ENCODE measurements around the gene ACAN. TPM values are rescaled to one million over a fixed set of nuclear protein-coding genes. Genes with fewer than 3 reads are reported as not detected.

Gene ACAN
- total and polyA plus RNA-seq, 3 experiments from 2014 or later: not detected

- peak; percentile 49 to 89 (median 72) for DNase-seq
- Histone ChIP-seq H3K36me3 (ENCODE audit: insufficient read depth, low read length) (no peaks in the 10 kb centered on the region), H3K27ac (ENCODE audit: low read depth, low read length) (no peak overlapping the region), H3K4me1 (ENCODE audit: insufficient read depth, low read length) (peaks cover 33% of the 10 kb centered on the region), H3K9me3 (ENCODE audit: low read length) (no peaks in the 10 kb centered on the region), H3K27me3 (ENCODE audit: insufficient read depth, low read length, poor library complexity, severe bottlenecking) (no peaks in the 10 kb centered on the region), H3K4me3 (ENCODE audit: low read length) (peak overlapping the region; percentile 40)
- ChIA-PET POLR2A (no interaction called here), CTCF (interaction anchor here (2.0 to 7.9 kb wide), 2 partner anchors 8 to 273 kb away, joined by 6 to 94 read pairs; no protein-coding TSS in a partner anchor)
- H3K27me3 Mint-ChIP-seq: peaks cover 0 to 4% of the 10 kb centered on the region in 2 donors
- H3K4me3 Mint-ChIP-seq: peak overlapping the region in 4 of 7 donors; percentile 14 to 62 (median 36)
- no peaks in the 10 kb centered on the region for H3K9me3 Mint-ChIP-seq
- peaks cover 0 to 26% (median 6%) of the 10 kb centered on the region in 3 donors for H3K36me3 Mint-ChIP-seq
- H3K27ac Mint-ChIP-seq: peak overlapping the region in 4 of 8 donors; percentile 15 to 85 (median 60)
- H3K4me1 Mint-ChIP-seq: peaks cover 24 to 43% (median 42%) of the 10 kb centered on the region in 3 donors
Measured at GRCh38 chr15:88897456-88898194, 94.4 kb downstream of the ACAN start.

GRCh38 chr15:88898736-88899135 lies 95.5 kb downstream of the ACAN start:
- H3K36me3 Mint-ChIP-seq: peaks cover under 1 to 22% (median 6%) of the 10 kb centered on the region in 3 donors
- no peaks in the 10 kb centered on the region for H3K36me3 ChIP-seq (ENCODE audit: insufficient read depth, low read length)
- no peak overlapping the region for H3K4me3 ChIP-seq (ENCODE audit: low read length)
- H3K9me3 ChIP-seq (ENCODE audit: low read length): no peaks in the 10 kb centered on the region
- no peaks in the 10 kb centered on the region for H3K9me3 Mint-ChIP-seq
- H3K27ac Mint-ChIP-seq: no peak overlapping the region
- CTCF ChIA-PET: no interaction called here
- no peak overlapping the region for H3K4me3 Mint-ChIP-seq
- no peak overlapping the region for H3K27ac ChIP-seq (ENCODE audit: low read depth, low read length)
- H3K27me3 ChIP-seq (ENCODE audit: insufficient read depth, low read length, poor library complexity, severe bottlenecking): no peaks in the 10 kb centered on the region
- peaks cover 0 to 4% of the 10 kb centered on the region in 2 donors for H3K27me3 Mint-ChIP-seq
- POLR2A ChIA-PET: no interaction called here
- DNase-seq: no peak
- H3K4me1 Mint-ChIP-seq: peaks cover 26 to 49% (median 48%) of the 10 kb centered on the region in 3 donors
- peaks cover 43% of the 10 kb centered on the region for H3K4me1 ChIP-seq (ENCODE audit: insufficient read depth, low read length)

GRCh38 chr15:88899251-88899650 lies 96.0 kb downstream of the ACAN start:
- H3K36me3 Mint-ChIP-seq: peaks cover 4 to 21% (median 7%) of the 10 kb centered on the region in 3 donors
- no peak overlapping the region for H3K27ac ChIP-seq (ENCODE audit: low read depth, low read length)
- DNase-seq: no peak
- H3K9me3 Mint-ChIP-seq: no peaks in the 10 kb centered on the region
- no peak overlapping the region for H3K4me3 Mint-ChIP-seq
- H3K4me1 ChIP-seq (ENCODE audit: insufficient read depth, low read length): peaks cover 43% of the 10 kb centered on the region
- H3K4me3 ChIP-seq (ENCODE audit: low read length): no peak overlapping the region
- no peaks in the 10 kb centered on the region for H3K27me3 ChIP-seq (ENCODE audit: insufficient read depth, low read length, poor library complexity, severe bottlenecking)
- peaks cover 0 to 2% of the 10 kb centered on the region in 2 donors for H3K27me3 Mint-ChIP-seq
- peak overlapping the region in 1 of 8 donors; percentile 76 for H3K27ac Mint-ChIP-seq
- ChIA-PET POLR2A (no interaction called here), CTCF (no interaction called here)
- no peaks in the 10 kb centered on the region for H3K36me3 ChIP-seq (ENCODE audit: insufficient read depth, low read length)
- no peaks in the 10 kb centered on the region for H3K9me3 ChIP-seq (ENCODE audit: low read length)
- H3K4me1 Mint-ChIP-seq: peaks cover 27 to 49% (median 48%) of the 10 kb centered on the region in 3 donors

GRCh38 chr15:88900309-88900981 lies 97.2 kb downstream of the ACAN start:
- Mint-ChIP-seq H3K27ac (peak overlapping the region in 6 of 8 donors; percentile 18 to 82 (median 68)), H3K4me1 (peaks cover 33 to 56% (median 55%) of the 10 kb centered on the region in 3 donors), H3K4me3 (no peak overlapping the region), H3K9me3 (no peaks in the 10 kb centered on the region), H3K36me3 (peaks cover 4 to 18% (median 7%) of the 10 kb centered on the region in 3 donors), H3K27me3 (peaks cover 0 to 1% of the 10 kb centered on the region in 2 donors)
- POLR2A ChIA-PET: interaction anchor here (0.6 kb wide), 1 partner anchor 433 kb away, joined by 3 read pairs; the partner anchor contains the start of genes MRPL46 and MRPS11
- no peak for DNase-seq
- H3K36me3 ChIP-seq (ENCODE audit: insufficient read depth, low read length): no peaks in the 10 kb centered on the region
- no peak overlapping the region for H3K4me3 ChIP-seq (ENCODE audit: low read length)
- CTCF ChIA-PET: interaction anchor here (0.9 to 1.4 kb wide), 2 partner anchors 117 to 276 kb away, joined by 3 read pairs; no protein-coding TSS in a partner anchor
- H3K27me3 ChIP-seq (ENCODE audit: insufficient read depth, low read length, poor library complexity, severe bottlenecking): no peaks in the 10 kb centered on the region
- no peak overlapping the region for H3K27ac ChIP-seq (ENCODE audit: low read depth, low read length)
- no peaks in the 10 kb centered on the region for H3K9me3 ChIP-seq (ENCODE audit: low read length)
- peaks cover 53% of the 10 kb centered on the region for H3K4me1 ChIP-seq (ENCODE audit: insufficient read depth, low read length)

GRCh38 chr15:88900982-88901418 lies 97.8 kb downstream of the ACAN start:
- Mint-ChIP-seq H3K27me3 (peaks cover 0 to 1% of the 10 kb centered on the region in 2 donors), H3K9me3 (no peaks in the 10 kb centered on the region), H3K4me1 (peaks cover 31 to 52% (median 51%) of the 10 kb centered on the region in 3 donors), H3K27ac (peak overlapping the region in 6 of 8 donors; percentile 18 to 95 (median 78)), H3K36me3 (peaks cover 4 to 20% (median 7%) of the 10 kb centered on the region in 3 donors), H3K4me3 (no peak overlapping the region)
- ChIA-PET CTCF (interaction anchor here (0.9 to 1.5 kb wide), 3 partner anchors 116 to 277 kb away, joined by 3 to 4 read pairs (median 3); no protein-coding TSS in a partner anchor), POLR2A (no interaction called here)
- no peak for DNase-seq
- no peak overlapping the region for H3K27ac ChIP-seq (ENCODE audit: low read depth, low read length)
- no peaks in the 10 kb centered on the region for H3K27me3 ChIP-seq (ENCODE audit: insufficient read depth, low read length, poor library complexity, severe bottlenecking)
- no peaks in the 10 kb centered on the region for H3K9me3 ChIP-seq (ENCODE audit: low read length)
- H3K4me1 ChIP-seq (ENCODE audit: insufficient read depth, low read length): peaks cover 52% of the 10 kb centered on the region
- H3K36me3 ChIP-seq (ENCODE audit: insufficient read depth, low read length): no peaks in the 10 kb centered on the region
- H3K4me3 ChIP-seq (ENCODE audit: low read length): no peak overlapping the region

GRCh38 chr15:88901508-88902220 lies 98.4 kb downstream of the ACAN start:
- no peaks in the 10 kb centered on the region for H3K27me3 ChIP-seq (ENCODE audit: insufficient read depth, low read length, poor library complexity, severe bottlenecking)
- Mint-ChIP-seq H3K27ac (peak overlapping the region in 7 of 8 donors; percentile 62 to 95 (median 78)), H3K36me3 (peaks cover 4 to 25% (median 7%) of the 10 kb centered on the region in 3 donors), H3K4me3 (no peak overlapping the region), H3K9me3 (no peaks in the 10 kb centered on the region), H3K27me3 (peaks cover 0 to 1% of the 10 kb centered on the region in 2 donors), H3K4me1 (peaks cover 28 to 49% (median 46%) of the 10 kb centered on the region in 3 donors)
- H3K4me1 ChIP-seq (ENCODE audit: insufficient read depth, low read length): peaks cover 45% of the 10 kb centered on the region
- no peak overlapping the region for H3K27ac ChIP-seq (ENCODE audit: low read depth, low read length)
- no peak for DNase-seq
- ChIA-PET CTCF (interaction anchor here (1.4 to 6.7 kb wide), 4 partner anchors 8 to 277 kb away, joined by 3 to 94 read pairs (median 32); partner anchors contain the start of gene HAPLN3), POLR2A (no interaction called here)
- no peaks in the 10 kb centered on the region for H3K9me3 ChIP-seq (ENCODE audit: low read length)
- H3K36me3 ChIP-seq (ENCODE audit: insufficient read depth, low read length): no peaks in the 10 kb centered on the region
- H3K4me3 ChIP-seq (ENCODE audit: low read length): no peak overlapping the region

GRCh38 chr15:88902221-88902835 lies 99.1 kb downstream of the ACAN start:
- Histone ChIP-seq H3K27me3 (ENCODE audit: insufficient read depth, low read length, poor library complexity, severe bottlenecking) (no peaks in the 10 kb centered on the region), H3K27ac (ENCODE audit: low read depth, low read length) (no peak overlapping the region), H3K36me3 (ENCODE audit: insufficient read depth, low read length) (no peaks in the 10 kb centered on the region), H3K4me3 (ENCODE audit: low read length) (no peak overlapping the region), H3K4me1 (ENCODE audit: insufficient read depth, low read length) (peaks cover 39% of the 10 kb centered on the region), H3K9me3 (ENCODE audit: low read length) (no peaks in the 10 kb centered on the region)
- no peak for DNase-seq
- Mint-ChIP-seq H3K9me3 (no peaks in the 10 kb centered on the region), H3K27me3 (peaks cover 0 to 1% of the 10 kb centered on the region in 2 donors), H3K4me1 (peaks cover 23 to 42% (median 39%) of the 10 kb centered on the region in 3 donors), H3K36me3 (peaks cover 4 to 25% (median 7%) of the 10 kb centered on the region in 3 donors), H3K27ac (peak overlapping the region; percentile 62 to 98 (median 84)), H3K4me3 (no peak overlapping the region)
- POLR2A ChIA-PET: interaction anchor here (0.6 kb wide), 1 partner anchor 342 kb away, joined by 3 read pairs; no protein-coding TSS in a partner anchor
- CTCF ChIA-PET: interaction anchor here (1.5 to 6.7 kb wide), 3 partner anchors 9 to 276 kb away, joined by 4 to 94 read pairs (median 59); partner anchors contain the start of gene HAPLN3
